HG03521 (cell line): Measurements from ENCODE around the gene LARP4.
"Not testable (repeated sequence)": the region's sequence is repeated elsewhere in the genome, so short reads cannot be mapped to it uniquely, and the experiment has no call there.

Experiments
- ATAC-seq: cut with Tn5 transposase; IDR thresholded peaks from one replicate; pipeline ENCODE4 v1.9.1; 2021; ENCODE audit warnings: mild to moderate bottlenecking, moderate library complexity; ENCODE audit not compliant: unreplicated experiment

LARP4 gene

GRCh38 chr12:50400104-50400637, 514 bp upstream of the LARP4 start:
- ATAC-seq = no peak

GRCh38 chr12:50401500-50402081, 906 bp downstream of the LARP4 start:
- no peak for ATAC-seq

- ATAC-seq = no peak
Observed at GRCh38 chr12:50402264-50403000, 1.7 kb downstream of the LARP4 start.

- no peak for ATAC-seq
Observed at GRCh38 chr12:50403001-50403440, 2.3 kb downstream of the LARP4 start.

GRCh38 chr12:50404307-50404706, 3.6 kb downstream of the LARP4 start:
- ATAC-seq = no peak

GRCh38 chr12:50411051-50411660, 10.5 kb downstream of the LARP4 start:
- ATAC-seq = no peak

GRCh38 chr12:50415899-50416479, 15.3 kb downstream of the LARP4 start:
- ATAC-seq = no peak

GRCh38 chr12:50419112-50419909, 18.6 kb downstream of the LARP4 start:
- ATAC-seq = no peak

GRCh38 chr12:50422855-50423254, 22.2 kb downstream of the LARP4 start:
- ATAC-seq = not testable (repeated sequence)

GRCh38 chr12:50423342-50423741, 22.7 kb downstream of the LARP4 start:
- not testable (repeated sequence) for ATAC-seq

GRCh38 chr12:50425589-50426258, 25.0 kb downstream of the LARP4 start:
- no peak for ATAC-seq

- not testable (repeated sequence) for ATAC-seq
Observed at GRCh38 chr12:50431656-50432055, 31.0 kb downstream of the LARP4 start.

GRCh38 chr12:50440288-50440687, 39.6 kb downstream of the LARP4 start:
- no peak for ATAC-seq

- ATAC-seq = no peak
Observed at GRCh38 chr12:50441763-50442162, 41.1 kb downstream of the LARP4 start.

GRCh38 chr12:50442178-50442908, 41.7 kb downstream of the LARP4 start:
- no peak for ATAC-seq

- not testable (repeated sequence) for ATAC-seq
Observed at GRCh38 chr12:50449671-50450070, 49.0 kb downstream of the LARP4 start.

GRCh38 chr12:50452795-50453194, 52.1 kb downstream of the LARP4 start:
- ATAC-seq = no peak

- ATAC-seq = no peak
Observed at GRCh38 chr12:50453872-50454271, 53.2 kb downstream of the LARP4 start.

GRCh38 chr12:50458606-50459005, 57.9 kb downstream of the LARP4 start:
- ATAC-seq = no peak
